ENCODE measurements around the gene MARCHF4.
"Not testable (repeated sequence)": the region's sequence is repeated elsewhere in the genome, so short reads cannot be mapped to it uniquely, and the experiment has no call there.

The MARCHF4 gene

GRCh38 chr2:216405588-216405987 lies 33.3 kb upstream of the MARCHF4 start:
- peaks cover 5% of the 10 kb centered on the region for H3K27me3 Mint-ChIP-seq
- no peak overlapping the region for H3K27ac Mint-ChIP-seq
- no peak overlapping the region for H3K4me3 Mint-ChIP-seq
- H3K36me3 Mint-ChIP-seq (ENCODE audit: low read depth), result no peaks in the 10 kb centered on the region
- intact Hi-C loops (cut with micrococcal nuclease), result loop anchor here (2.0 kb wide), 1 partner anchor 183 kb away; no protein-coding TSS in a partner anchor
- no peaks in the 10 kb centered on the region for H3K4me1 Mint-ChIP-seq (ENCODE audit: low read depth)
- H3K9me3 Mint-ChIP-seq, result no peaks in the 10 kb centered on the region

DNA sequence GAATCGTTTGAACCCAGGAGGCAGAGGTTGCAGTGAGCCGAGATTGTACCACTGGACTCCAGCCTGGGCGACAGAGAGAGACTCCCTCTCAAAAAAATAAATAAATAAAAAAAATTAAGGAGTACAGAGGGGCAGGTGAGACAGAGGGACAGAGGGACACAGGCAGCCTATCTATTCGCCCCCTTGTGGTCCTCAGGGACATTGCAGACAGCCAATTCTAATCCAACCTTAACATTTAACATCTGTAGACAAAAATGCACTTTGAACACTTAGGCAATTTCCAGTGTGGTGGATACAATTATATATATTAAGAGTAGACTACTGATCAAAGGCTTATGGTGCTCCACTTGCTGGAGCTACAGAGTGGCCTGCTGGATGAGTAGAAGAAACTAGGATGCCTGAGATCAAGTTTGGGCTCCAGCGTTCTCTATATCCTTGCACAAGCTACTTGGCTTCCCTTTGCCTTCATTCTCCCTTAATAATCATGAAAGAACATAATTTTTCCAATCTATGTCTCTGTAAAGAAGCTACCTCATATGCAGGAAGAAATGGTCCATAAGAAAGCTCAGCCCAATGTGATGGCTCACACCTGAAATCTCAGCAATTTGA lies 31.8 kb upstream of the MARCHF4 start:
- peaks cover 7% of the 10 kb centered on the region for H3K27me3 Mint-ChIP-seq
- no peak overlapping the region for H3K4me3 Mint-ChIP-seq
- H3K36me3 Mint-ChIP-seq (ENCODE audit: low read depth), result no peaks in the 10 kb centered on the region
- no peak overlapping the region for H3K27ac Mint-ChIP-seq
- H3K4me1 Mint-ChIP-seq (ENCODE audit: low read depth), result no peaks in the 10 kb centered on the region
- intact Hi-C loops (cut with micrococcal nuclease), result loop anchor here (2.0 to 5.0 kb wide), 2 partner anchors 77 to 181 kb away; no protein-coding TSS in a partner anchor
- H3K9me3 Mint-ChIP-seq, result no peaks in the 10 kb centered on the region

GRCh38 chr2:216402751-216403150 lies 30.5 kb upstream of the MARCHF4 start:
- H3K27me3 Mint-ChIP-seq, result peaks cover 9% of the 10 kb centered on the region
- no peaks in the 10 kb centered on the region for H3K9me3 Mint-ChIP-seq
- no peak overlapping the region for H3K4me3 Mint-ChIP-seq
- no peaks in the 10 kb centered on the region for H3K36me3 Mint-ChIP-seq (ENCODE audit: low read depth)
- H3K27ac Mint-ChIP-seq, result no peak overlapping the region
- no peaks in the 10 kb centered on the region for H3K4me1 Mint-ChIP-seq (ENCODE audit: low read depth)
- intact Hi-C loops (cut with micrococcal nuclease), result loop anchor here (5.0 kb wide), 1 partner anchor 75 kb away; no protein-coding TSS in a partner anchor

- Mint-ChIP-seq H3K4me1 (ENCODE audit: low read depth) (peaks cover 8% of the 10 kb centered on the region), H3K4me3 (no peak overlapping the region), H3K27ac (no peak overlapping the region), H3K27me3 (peaks cover 4% of the 10 kb centered on the region), H3K36me3 (ENCODE audit: low read depth) (peaks cover 5% of the 10 kb centered on the region), H3K9me3 (peaks cover 8% of the 10 kb centered on the region)
- intact Hi-C loops (cut with micrococcal nuclease), result loop anchor here (5.0 kb wide), 1 partner anchor 72 kb away; no protein-coding TSS in a partner anchor
Observed at GRCh38 chr2:216399621-216400020, 27.3 kb upstream of the MARCHF4 start.

DNA sequence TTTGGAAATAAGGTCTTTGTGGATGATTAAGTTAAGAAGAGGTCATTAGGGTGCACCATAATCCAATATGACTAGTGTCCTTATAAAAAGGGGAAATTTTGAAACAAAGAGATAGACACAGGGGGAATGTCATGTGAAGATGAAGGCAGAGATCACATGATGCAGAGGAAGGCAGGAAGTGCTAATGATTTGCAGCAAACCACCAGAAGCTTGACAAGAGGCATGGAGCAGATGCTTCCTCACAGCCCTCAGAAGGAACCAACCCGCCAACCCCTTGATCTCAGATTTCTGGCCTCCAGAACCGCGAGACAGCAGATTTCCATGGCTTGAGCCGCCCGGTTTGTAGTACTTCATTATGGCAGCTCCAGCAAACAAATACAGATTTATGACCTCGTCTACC lies 22.6 kb upstream of the MARCHF4 start:
- no peak overlapping the region for H3K4me3 Mint-ChIP-seq
- H3K27me3 Mint-ChIP-seq, result peaks cover 4% of the 10 kb centered on the region
- peaks cover 11% of the 10 kb centered on the region for H3K9me3 Mint-ChIP-seq
- H3K36me3 Mint-ChIP-seq (ENCODE audit: low read depth), result peaks cover 5% of the 10 kb centered on the region
- intact Hi-C loops (cut with micrococcal nuclease), result no loop called here
- H3K27ac Mint-ChIP-seq, result peak overlapping the region; percentile 75
- H3K4me1 Mint-ChIP-seq (ENCODE audit: low read depth), result peaks cover 21% of the 10 kb centered on the region

- Mint-ChIP-seq H3K27ac (peak overlapping the region; percentile 23), H3K4me1 (ENCODE audit: low read depth) (peaks cover 37% of the 10 kb centered on the region)
- intact Hi-C loops (cut with micrococcal nuclease), result no loop called here
Observed at GRCh38 chr2:216392945-216393840, 20.9 kb upstream of the MARCHF4 start.

GRCh38 chr2:216392018-216392562 lies 19.8 kb upstream of the MARCHF4 start:
- Mint-ChIP-seq H3K4me1 (ENCODE audit: low read depth) (peaks cover 41% of the 10 kb centered on the region), H3K27me3 (peaks cover 4% of the 10 kb centered on the region)

More at GRCh38 chr2:216392945-216393840, 20.9 kb upstream of the MARCHF4 start:
- H3K4me3 Mint-ChIP-seq, result no peak overlapping the region
- peaks cover 11% of the 10 kb centered on the region for H3K9me3 Mint-ChIP-seq
- peaks cover 4% of the 10 kb centered on the region for H3K27me3 Mint-ChIP-seq
- peaks cover 5% of the 10 kb centered on the region for H3K36me3 Mint-ChIP-seq (ENCODE audit: low read depth)

DNA sequence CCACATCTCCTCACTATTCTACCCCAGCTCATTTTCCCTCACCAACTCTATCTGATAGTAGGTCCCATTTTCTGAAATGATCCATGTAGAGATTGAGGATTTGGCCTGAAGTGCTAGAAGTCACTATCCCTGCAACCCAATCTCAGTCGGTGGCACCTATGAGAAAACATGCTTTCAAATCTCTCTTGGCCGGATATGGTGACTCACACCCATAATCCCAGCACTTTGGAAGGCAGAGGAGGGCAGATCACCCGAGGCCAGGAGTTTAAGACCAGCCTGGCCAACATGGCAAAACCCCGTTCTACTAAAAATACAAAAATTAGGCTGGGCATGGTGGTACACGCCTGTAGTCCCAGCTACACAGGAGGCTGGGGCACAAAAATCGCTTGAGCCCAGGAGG lies 19.1 kb upstream of the MARCHF4 start:
- H3K4me3 Mint-ChIP-seq, result no peak overlapping the region
- H3K4me1 Mint-ChIP-seq (ENCODE audit: low read depth), result peaks cover 41% of the 10 kb centered on the region
- H3K36me3 Mint-ChIP-seq (ENCODE audit: low read depth), result peaks cover 5% of the 10 kb centered on the region
- peaks cover 4% of the 10 kb centered on the region for H3K27me3 Mint-ChIP-seq
- intact Hi-C loops (cut with micrococcal nuclease), result no loop called here
- H3K9me3 Mint-ChIP-seq, result peaks cover 11% of the 10 kb centered on the region
- no peak overlapping the region for H3K27ac Mint-ChIP-seq

More at GRCh38 chr2:216392018-216392562, 19.8 kb upstream of the MARCHF4 start:
- H3K9me3 Mint-ChIP-seq, result peaks cover 11% of the 10 kb centered on the region
- no peak overlapping the region for H3K4me3 Mint-ChIP-seq
- intact Hi-C loops (cut with micrococcal nuclease), result no loop called here
- H3K27ac Mint-ChIP-seq, result no peak overlapping the region
- peaks cover 5% of the 10 kb centered on the region for H3K36me3 Mint-ChIP-seq (ENCODE audit: low read depth)

- H3K4me1 Mint-ChIP-seq (ENCODE audit: low read depth), result peaks cover 41% of the 10 kb centered on the region
- intact Hi-C loops (cut with micrococcal nuclease), result no loop called here
- no peaks in the 10 kb centered on the region for H3K36me3 Mint-ChIP-seq (ENCODE audit: low read depth)
- H3K27me3 Mint-ChIP-seq, result peaks cover 7% of the 10 kb centered on the region
- peaks cover 2% of the 10 kb centered on the region for H3K9me3 Mint-ChIP-seq
- H3K4me3 Mint-ChIP-seq, result no peak overlapping the region
- H3K27ac Mint-ChIP-seq, result peak overlapping the region; percentile 64
Observed at GRCh38 chr2:216389570-216389969, 17.3 kb upstream of the MARCHF4 start.

DNA sequence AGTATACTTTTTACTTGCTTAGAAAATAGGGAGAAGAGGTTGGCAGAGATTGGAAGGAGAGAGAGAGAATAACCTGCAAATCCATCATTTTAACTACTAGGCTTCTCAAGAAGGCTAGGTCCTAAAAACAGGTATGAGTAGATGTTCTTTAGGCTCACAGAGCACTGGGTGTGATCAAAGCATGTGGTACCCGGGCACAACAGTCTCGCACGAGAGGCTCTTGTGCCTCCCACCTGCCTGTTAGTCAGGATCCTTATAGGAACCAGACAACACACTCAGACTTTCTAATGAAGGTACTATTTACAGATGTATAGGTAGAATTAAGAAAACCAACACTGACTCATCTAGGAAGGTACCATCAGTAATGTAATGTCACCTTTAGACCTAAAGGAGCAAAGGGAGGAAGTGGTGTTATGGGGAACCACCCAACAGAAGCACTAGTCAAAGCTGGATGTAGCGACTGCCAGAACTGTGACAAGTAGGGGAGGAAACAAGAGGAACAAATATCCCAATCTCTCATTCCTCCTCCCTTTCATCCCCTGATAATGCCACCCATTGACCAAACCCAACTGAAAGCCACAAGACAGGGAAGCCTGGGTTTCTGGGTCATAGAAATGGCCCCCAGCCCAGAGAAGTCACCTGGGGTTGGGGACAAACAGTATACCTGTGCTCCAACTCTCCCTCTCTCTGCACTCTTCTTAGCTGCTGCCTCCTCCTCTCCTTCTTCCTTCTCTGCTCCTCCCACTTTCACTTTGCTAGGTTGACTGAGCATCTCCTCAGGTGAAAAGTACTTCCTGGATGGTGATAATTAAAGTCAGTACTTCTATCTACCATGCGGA lies 16.0 kb upstream of the MARCHF4 start:
- Mint-ChIP-seq H3K36me3 (ENCODE audit: low read depth) (no peaks in the 10 kb centered on the region), H3K27ac (peak overlapping the region; percentile 64), H3K4me1 (ENCODE audit: low read depth) (peaks cover 40% of the 10 kb centered on the region), H3K4me3 (no peak overlapping the region), H3K27me3 (peaks cover 11% of the 10 kb centered on the region), H3K9me3 (no peaks in the 10 kb centered on the region)
- intact Hi-C loops (cut with micrococcal nuclease), result no loop called here

DNA sequence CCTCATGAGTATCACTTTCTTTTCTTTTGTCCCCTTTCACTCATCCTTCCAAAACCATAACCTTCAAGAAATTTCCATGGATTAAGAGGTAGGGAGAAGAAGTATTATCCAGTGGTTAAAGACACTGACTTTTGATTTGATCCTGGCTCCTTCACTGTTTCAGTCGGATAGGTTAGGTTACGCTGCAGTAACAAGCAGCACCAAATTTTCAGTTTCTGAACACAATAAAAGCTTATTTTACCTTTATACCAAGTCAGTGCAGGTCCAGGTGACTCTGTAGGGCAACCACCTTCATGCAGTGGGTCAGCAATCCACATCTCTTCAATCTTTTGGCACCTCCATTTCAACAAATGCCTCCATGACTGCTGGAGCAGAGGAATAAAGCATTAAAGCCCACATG lies 15.0 kb upstream of the MARCHF4 start:
- Mint-ChIP-seq H3K4me1 (ENCODE audit: low read depth) (peaks cover 33% of the 10 kb centered on the region), H3K27ac (no peak overlapping the region)

DNA sequence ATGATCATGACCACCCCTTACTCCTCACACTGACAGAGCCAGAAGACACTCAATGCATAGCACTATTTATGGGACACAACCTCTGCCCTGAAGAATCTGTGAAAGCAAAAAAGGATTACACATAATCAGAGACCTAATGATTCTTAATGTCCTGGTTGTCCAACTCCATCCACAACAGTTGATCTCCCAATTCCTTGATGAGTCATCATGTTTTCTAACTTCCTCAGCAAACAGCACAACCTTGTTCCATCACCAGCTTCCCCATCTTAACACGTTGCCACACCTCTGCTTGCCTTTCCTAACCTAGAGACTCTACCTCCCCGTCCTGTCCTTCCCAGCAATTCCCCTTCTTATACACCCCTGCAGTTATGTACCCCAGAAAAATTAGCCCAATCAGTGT lies 13.2 kb upstream of the MARCHF4 start:
- intact Hi-C loops (cut with micrococcal nuclease), result no loop called here
- no peaks in the 10 kb centered on the region for H3K9me3 Mint-ChIP-seq
- H3K4me1 Mint-ChIP-seq (ENCODE audit: low read depth), result peaks cover 28% of the 10 kb centered on the region
- H3K27ac Mint-ChIP-seq, result no peak overlapping the region
- H3K4me3 Mint-ChIP-seq, result no peak overlapping the region
- no peaks in the 10 kb centered on the region for H3K36me3 Mint-ChIP-seq (ENCODE audit: low read depth)
- H3K27me3 Mint-ChIP-seq, result peaks cover 11% of the 10 kb centered on the region

More for the DNA sequence above, 15.0 kb upstream of the MARCHF4 start:
- no peaks in the 10 kb centered on the region for H3K36me3 Mint-ChIP-seq (ENCODE audit: low read depth)
- intact Hi-C loops (cut with micrococcal nuclease), result no loop called here
- no peaks in the 10 kb centered on the region for H3K9me3 Mint-ChIP-seq
- H3K27me3 Mint-ChIP-seq, result peaks cover 11% of the 10 kb centered on the region
- no peak overlapping the region for H3K4me3 Mint-ChIP-seq

GRCh38 chr2:216384409-216384808 lies 12.1 kb upstream of the MARCHF4 start:
- Mint-ChIP-seq H3K4me1 (ENCODE audit: low read depth) (peaks cover 24% of the 10 kb centered on the region), H3K27me3 (peaks cover 17% of the 10 kb centered on the region)
- intact Hi-C loops (cut with micrococcal nuclease); H3K36me3 Mint-ChIP-seq (ENCODE audit: low read depth); H3K27ac Mint-ChIP-seq; H3K9me3 Mint-ChIP-seq; H3K4me3 Mint-ChIP-seq: not testable (repeated sequence)

All from dendritic cell treated with granulocyte-macrophage colony-stimulating factor and Interleukin-4, amounts not matched to agents 40 ng/mL and 50 ng/mL, for 4 days (primary cell).